CD14-positive monocyte (primary cell): ENCODE data around the gene SLC4A3. TPM values are rescaled to one million over a fixed set of nuclear protein-coding genes. Genes with fewer than 3 reads are reported as not detected.

ENCODE experiments used
- DNase-seq, 3 donors: peaks; one replicate each; pipeline ENCODE4 v3.0.0-alpha.2; 2011 to 2022
- H2AFZ ChIP-seq: 2 replicates; pipeline ENCODE4 v1.6.0; 2012; ENCODE audit warnings: mild to moderate bottlenecking, low read depth, low read length, inconsistent platforms; ENCODE audit not compliant: insufficient read depth, poor library complexity, severe bottlenecking
- H3K27ac ChIP-seq, 2 donors: 1 replicate in 1 of 2; 2 replicates in 1 of 2; pipeline ENCODE4 v1.5.1; 2012 to 2013; ENCODE audit warnings: low read length in 2 of 2, control low read depth in 1 of 2, inconsistent platforms in 1 of 2, low read depth in 1 of 2, mild to moderate bottlenecking in 1 of 2
- H3K27me3 ChIP-seq, 2 donors: one replicate each; pipeline versions ENCODE4 v1.6.0 to v1.6.1; 2011 to 2013; ENCODE audit warnings: low read length in 2 of 2; ENCODE audit not compliant: control insufficient read depth in 2 of 2, insufficient read depth in 2 of 2
- H3K36me3 ChIP-seq, 2 donors: replicated peaks in 1 of 2; 1 replicate in 1 of 2; 2 replicates in 1 of 2; pipeline versions ENCODE4 v1.5.1 to v1.6.1; 2012 to 2013; ENCODE audit warnings: low read length in 2 of 2, control low read depth in 1 of 2, inconsistent platforms in 1 of 2, mild to moderate bottlenecking in 1 of 2; ENCODE audit not compliant: insufficient read depth in 2 of 2, control insufficient read depth in 1 of 2
- H3K4me1 ChIP-seq, 2 donors: 1 replicate in 1 of 2; 2 replicates in 1 of 2; pipeline versions ENCODE4 v1.5.1 to v1.6.1; 2012 to 2013; ENCODE audit warnings: low read length in 2 of 2, control low read depth in 1 of 2, inconsistent platforms in 1 of 2, mild to moderate bottlenecking in 1 of 2, moderate library complexity in 1 of 2; ENCODE audit not compliant: insufficient read depth in 2 of 2, control insufficient read depth in 1 of 2
- H3K4me2 ChIP-seq: replicated peaks from 2 replicates; pipeline ENCODE3; 2012; ENCODE audit warnings: low read length, moderate library complexity, mild to moderate bottlenecking; ENCODE audit not compliant: poor library complexity, severe bottlenecking; ENCODE audit errors: extremely low read depth
- H3K4me3 ChIP-seq, 3 experiments: fragments of 200-600 bp in 1 of 3; sonication (generic) in 1 of 3; replicated peaks in 1 of 3; 1 replicate in 2 of 3; 2 replicates in 1 of 3; pipeline ENCODE4 v1.5.1; 2011 to 2013; ENCODE audit warnings: low read length in 3 of 3, mild to moderate bottlenecking in 3 of 3, control low read depth in 2 of 3, low read depth in 2 of 3, inconsistent platforms in 1 of 3, moderate library complexity in 1 of 3
- H3K79me2 ChIP-seq: 2 replicates; pipeline ENCODE4 v1.6.0; 2012; ENCODE audit warnings: mild to moderate bottlenecking, control low read depth, inconsistent platforms, low read length, moderate library complexity; ENCODE audit not compliant: insufficient read depth
- H3K9ac ChIP-seq: 2 replicates; pipeline ENCODE4 v1.6.0; 2017; ENCODE audit warnings: low read length, mild to moderate bottlenecking; ENCODE audit not compliant: insufficient read depth, poor library complexity, severe bottlenecking
- H3K9me3 ChIP-seq, 2 donors: replicated peaks in 1 of 2; 1 replicate in 1 of 2; 2 replicates in 1 of 2; pipeline versions ENCODE4 v1.5.1 to v1.6.1; 2012 to 2013; ENCODE audit warnings: low read length in 2 of 2, control low read depth in 1 of 2; ENCODE audit not compliant: control insufficient read depth in 1 of 2, insufficient read depth in 1 of 2
- H4K20me1 ChIP-seq: 2 replicates; pipeline ENCODE4 v1.6.0; 2012; ENCODE audit warnings: mild to moderate bottlenecking, low read length, control low read depth, moderate library complexity; ENCODE audit not compliant: insufficient read depth
- H3K27ac Mint-ChIP-seq, 7 donors: one replicate each; pipeline ENCODE4 v1.8.0; 2020; ENCODE audit warnings: mild to moderate bottlenecking in 7 of 7, mixed read lengths in 7 of 7, moderate library complexity in 6 of 7, inconsistent platforms in 2 of 7
- H3K27me3 Mint-ChIP-seq, 3 donors: one replicate each; pipeline ENCODE4 v1.8.0; 2021 to 2022; ENCODE audit warnings: low read depth in 3 of 3, mild to moderate bottlenecking in 3 of 3, mixed read lengths in 3 of 3, moderate library complexity in 3 of 3, inconsistent platforms in 1 of 3
- H3K36me3 Mint-ChIP-seq, 2 donors: one replicate each; pipeline ENCODE4 v1.8.0; 2020; ENCODE audit warnings: mixed read lengths in 2 of 2, inconsistent platforms in 1 of 2, mild to moderate bottlenecking in 1 of 2
- H3K4me1 Mint-ChIP-seq: one replicate; pipeline ENCODE4 v1.8.0; 2020; ENCODE audit warnings: mild to moderate bottlenecking, mixed read lengths
- H3K4me3 Mint-ChIP-seq, 2 donors: one replicate each; pipeline ENCODE4 v1.8.0; 2020; ENCODE audit warnings: mild to moderate bottlenecking in 2 of 2, mixed read lengths in 2 of 2, moderate library complexity in 1 of 2
- H3K9me3 Mint-ChIP-seq, 7 donors: one replicate each; pipeline ENCODE4 v1.8.0; 2020 to 2022; ENCODE audit warnings: mixed read lengths in 7 of 7, mild to moderate bottlenecking in 6 of 7, moderate library complexity in 6 of 7, inconsistent platforms in 2 of 7
- WGBS: methylation state at CpG from one replicate; pipeline ENCODE4 v1.1.5; 2013; ENCODE audit warnings: missing lambda C conversion rate; ENCODE audit not compliant: insufficient coverage; 5-methylcytosine and 5-hydroxymethylcytosine counted together
- intact Hi-C, 2 donors: fragments of 100-400 bp; cut with micrococcal nuclease; formaldehyde crosslinking; loops; one replicate each; pipeline versions ENCODE4 v1.15.0 to v1.15.1; 2023
- polyA plus RNA-seq, 3 donors: library from polyadenylated mRNA; depleted of rRNA in 1 of 3; unstranded in 2 of 3; stranded (reverse) in 1 of 3; fragments of 300-500 nt in 2 of 3; fragments of >200 nt in 1 of 3; fragmentation: Illumina TruSeq in 2 of 3; gene quantifications; 1 replicate in 2 of 3; 2 replicates in 1 of 3; pipeline ENCODE4 v1.2.3, GENCODE V29; 2012 to 2021
- TF ChIP-seq, protein P1 (sequence below): fragments of 200-600 bp; IDR thresholded peaks from one replicate; pipeline ENCODE4 v1.8.0; 2022; ENCODE audit warnings: antibody characterized with exemption, mild to moderate bottlenecking

The SLC4A3 gene
- polyA plus RNA-seq, 3 donors: 0.31 TPM; not detected in 2

DNA sequence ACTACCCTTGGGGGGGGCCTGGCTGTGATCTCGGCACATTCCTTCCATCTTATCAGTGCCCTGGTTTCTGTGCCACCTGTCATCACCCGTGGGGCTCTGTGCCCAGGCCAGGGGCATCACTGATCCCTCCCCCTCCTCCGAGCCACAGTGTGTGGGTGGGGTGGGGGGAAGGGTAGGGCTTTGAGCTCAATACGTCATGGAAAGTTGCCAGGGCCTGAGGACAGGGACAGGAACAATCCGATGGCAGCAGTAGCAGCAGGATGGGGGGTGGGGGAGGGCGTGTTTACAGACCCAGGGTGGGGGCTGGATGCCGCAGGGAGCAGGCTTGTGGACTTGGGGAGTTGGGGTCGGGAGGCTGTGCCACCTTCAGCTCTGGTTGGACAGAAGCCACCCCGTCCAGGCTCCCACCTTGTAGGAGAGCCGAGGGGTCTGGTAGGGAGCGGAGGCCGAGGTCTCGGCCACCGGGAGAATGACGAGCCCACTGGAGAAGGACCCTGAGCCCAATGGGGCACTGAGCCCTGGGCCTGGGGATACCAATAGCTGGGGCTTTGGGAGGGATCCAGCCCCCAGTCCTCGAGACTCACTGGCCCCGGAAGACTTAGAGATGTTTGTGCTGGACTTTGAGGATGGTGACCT, 3.5 kb downstream of the SLC4A3 start:
- peaks cover 4% of the 10 kb centered on the region in 2 donors for H3K9me3 ChIP-seq
- H3K79me2 ChIP-seq: no peaks in the 10 kb centered on the region
- TF ChIP-seq, protein P1, sequence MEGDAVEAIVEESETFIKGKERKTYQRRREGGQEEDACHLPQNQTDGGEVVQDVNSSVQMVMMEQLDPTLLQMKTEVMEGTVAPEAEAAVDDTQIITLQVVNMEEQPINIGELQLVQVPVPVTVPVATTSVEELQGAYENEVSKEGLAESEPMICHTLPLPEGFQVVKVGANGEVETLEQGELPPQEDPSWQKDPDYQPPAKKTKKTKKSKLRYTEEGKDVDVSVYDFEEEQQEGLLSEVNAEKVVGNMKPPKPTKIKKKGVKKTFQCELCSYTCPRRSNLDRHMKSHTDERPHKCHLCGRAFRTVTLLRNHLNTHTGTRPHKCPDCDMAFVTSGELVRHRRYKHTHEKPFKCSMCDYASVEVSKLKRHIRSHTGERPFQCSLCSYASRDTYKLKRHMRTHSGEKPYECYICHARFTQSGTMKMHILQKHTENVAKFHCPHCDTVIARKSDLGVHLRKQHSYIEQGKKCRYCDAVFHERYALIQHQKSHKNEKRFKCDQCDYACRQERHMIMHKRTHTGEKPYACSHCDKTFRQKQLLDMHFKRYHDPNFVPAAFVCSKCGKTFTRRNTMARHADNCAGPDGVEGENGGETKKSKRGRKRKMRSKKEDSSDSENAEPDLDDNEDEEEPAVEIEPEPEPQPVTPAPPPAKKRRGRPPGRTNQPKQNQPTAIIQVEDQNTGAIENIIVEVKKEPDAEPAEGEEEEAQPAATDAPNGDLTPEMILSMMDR: no peak
- no peak overlapping the region for H3K4me3 Mint-ChIP-seq
- peaks cover 17 to 26% of the 10 kb centered on the region in 2 donors for H3K27me3 ChIP-seq
- H3K27ac Mint-ChIP-seq: peak overlapping the region in 1 of 7 donors; percentile 88
- no peak overlapping the region for H2AFZ ChIP-seq
- no peaks in the 10 kb centered on the region for H4K20me1 ChIP-seq
- no peak overlapping the region for H3K4me2 ChIP-seq
- H3K36me3 ChIP-seq: no peaks in the 10 kb centered on the region
- H3K4me1 ChIP-seq: peaks cover 14 to 19% of the 10 kb centered on the region in 2 donors
- intact Hi-C loops: no loop called here
- no peak for DNase-seq
- no peak overlapping the region for H3K9ac ChIP-seq
- H3K4me1 Mint-ChIP-seq: peaks cover 11% of the 10 kb centered on the region
- H3K4me3 ChIP-seq: no peak overlapping the region
- H3K36me3 Mint-ChIP-seq: no peaks in the 10 kb centered on the region
- H3K27me3 Mint-ChIP-seq: peaks cover 17 to 40% (median 34%) of the 10 kb centered on the region in 3 donors
- peaks cover 0 to 13% (median 3%) of the 10 kb centered on the region in 7 donors for H3K9me3 Mint-ChIP-seq
- 92% methylated on average over 14 of the region's 17 CpGs for WGBS
- no peak overlapping the region for H3K27ac ChIP-seq

DNA sequence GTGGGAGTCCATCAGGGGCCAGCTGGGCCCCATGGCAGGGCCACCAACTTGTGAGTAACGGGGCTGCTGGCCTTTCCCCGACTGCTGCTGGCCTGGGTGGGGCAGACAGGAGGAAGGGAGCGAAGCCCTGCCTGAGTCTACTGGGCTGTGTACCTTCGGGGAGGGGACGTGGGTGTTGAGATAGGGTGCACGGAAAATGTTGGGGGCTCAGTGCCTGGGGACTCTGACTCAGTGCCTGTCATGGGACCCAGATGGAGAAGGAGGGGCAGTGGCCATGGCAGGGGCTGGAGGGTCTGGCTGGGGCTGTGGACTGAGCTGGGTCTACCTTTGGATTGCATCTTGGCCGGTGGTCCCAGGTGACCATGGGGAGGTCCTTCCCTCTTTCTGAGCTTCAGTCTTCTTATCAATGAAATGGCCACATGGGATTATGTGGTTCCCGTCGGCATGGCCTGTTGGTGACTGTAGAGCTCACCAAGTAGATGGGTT, 4.0 kb downstream of the SLC4A3 start:
- peaks cover 4% of the 10 kb centered on the region in 2 donors for H3K9me3 ChIP-seq
- peaks cover 11% of the 10 kb centered on the region for H3K4me1 Mint-ChIP-seq
- WGBS: 95% methylated on average over 8 of the region's 9 CpGs
- H3K9me3 Mint-ChIP-seq: peaks cover 0 to 13% (median 3%) of the 10 kb centered on the region in 7 donors
- H4K20me1 ChIP-seq: no peaks in the 10 kb centered on the region
- H3K4me3 Mint-ChIP-seq: no peak overlapping the region
- H3K27me3 ChIP-seq: peaks cover 15 to 21% of the 10 kb centered on the region in 2 donors
- H3K27ac ChIP-seq: no peak overlapping the region
- DNase-seq: no peak
- H3K4me1 ChIP-seq: peaks cover 14 to 19% of the 10 kb centered on the region in 2 donors
- peaks cover 17 to 39% (median 30%) of the 10 kb centered on the region in 3 donors for H3K27me3 Mint-ChIP-seq
- no peak overlapping the region for H3K4me2 ChIP-seq
- H2AFZ ChIP-seq: no peak overlapping the region
- TF ChIP-seq, protein P1: no peak
- no peaks in the 10 kb centered on the region for H3K36me3 ChIP-seq
- H3K79me2 ChIP-seq: no peaks in the 10 kb centered on the region
- H3K4me3 ChIP-seq: no peak overlapping the region
- intact Hi-C loops: no loop called here
- no peaks in the 10 kb centered on the region for H3K36me3 Mint-ChIP-seq
- no peak overlapping the region for H3K9ac ChIP-seq
- no peak overlapping the region for H3K27ac Mint-ChIP-seq
